IMR-90 (cell line): ENCODE results near the gene SLC23A2.

Source experiments
- CHD1 ChIP-seq: IDR thresholded peaks from 2 replicates; pipeline ENCODE4 v1.6.1; 2012; ENCODE audit warnings: low read depth, low read length, improper control_type of control experiment
- ELK1 ChIP-seq: fragments of 150-350 bp; IDR thresholded peaks from 2 replicates; pipeline ENCODE4 v1.6.1; 2016; ENCODE audit warnings: low read depth, mild to moderate bottlenecking, low read length, moderate library complexity, borderline replicate concordance

GRCh38 chr20:4896971-4897497 lies 104.3 kb downstream of the SLC23A2 start:
- TF ChIP-seq CHD1 (no peak), ELK1 (no peak)
